ENCODE data around the gene FTSJ3. TPM values are rescaled to one million over a fixed set of nuclear protein-coding genes. Genes with fewer than 3 reads are reported as not detected.
"Not testable (repeated sequence)": the region's sequence is repeated elsewhere in the genome, so short reads cannot be mapped to it uniquely, and the experiment has no call there.

The FTSJ3 gene
- total RNA-seq, 1 experiment from 2014 or later, result 80.3 TPM

- H2BK20ac ChIP-seq (ENCODE audit: low read depth, low read length, poor library complexity, severe bottlenecking); H3K4me3 Mint-ChIP-seq; H3K27me3 ChIP-seq (ENCODE audit: insufficient read depth, low read length); H3K36me3 Mint-ChIP-seq (ENCODE audit: insufficient read depth in 1 of 3, low read depth in 3 of 3); DNase-seq; H3K4me2 ChIP-seq (ENCODE audit: insufficient read depth, insufficient read length, low read length); H2BK15ac ChIP-seq (ENCODE audit: low read depth, low read length); H2BK120ac ChIP-seq (ENCODE audit: low read depth, low read length, poor library complexity, severe bottlenecking); H3K4me1 Mint-ChIP-seq; H3K14ac ChIP-seq (ENCODE audit: insufficient read depth, low read length); H3K4ac ChIP-seq (ENCODE audit: low read depth, low read length); H4K8ac ChIP-seq (replicated peaks; ENCODE audit: insufficient read length, low read depth, low read length); H3K56ac ChIP-seq (ENCODE audit: insufficient read length, low read depth, low read length); H2BK12ac ChIP-seq (ENCODE audit: insufficient read length, low read depth, low read length); H4K91ac ChIP-seq (ENCODE audit: insufficient read length, low read depth, low read length); H3K79me2 ChIP-seq (ENCODE audit: insufficient read depth, low read length); H3K79me1 ChIP-seq (ENCODE audit: insufficient read depth, low read depth, low read length, poor library complexity, severe bottlenecking); H3K4me1 ChIP-seq (ENCODE audit: insufficient read depth, low read length); H3T11ph ChIP-seq (ENCODE audit: low read length); H4K5ac ChIP-seq (ENCODE audit: insufficient read length, low read depth, low read length); H2BK5ac ChIP-seq (ENCODE audit: insufficient read length, low read length); H2AFZ ChIP-seq (ENCODE audit: low read length); H3K9me3 Mint-ChIP-seq; H3K27ac ChIP-seq (ENCODE audit: insufficient read length, low read depth, low read length); H3K23ac ChIP-seq (ENCODE audit: insufficient read length, low read depth, low read length); H3K9me3 ChIP-seq (ENCODE audit: control insufficient read depth, low read depth, low read length); H4K20me1 ChIP-seq (ENCODE audit: control insufficient read depth, insufficient read depth, insufficient read length); H3K27me3 Mint-ChIP-seq (ENCODE audit: low read depth); H2AK5ac ChIP-seq (ENCODE audit: insufficient read length, low read length); H3K27ac Mint-ChIP-seq; H3K18ac ChIP-seq (ENCODE audit: insufficient read length, low read depth, low read length); H3K23me2 ChIP-seq (ENCODE audit: insufficient read length, low read depth, low read length, poor library complexity, severe bottlenecking); H3K9ac ChIP-seq (ENCODE audit: extremely low read depth, insufficient read length, low read length): not testable (repeated sequence)
- TF ChIP-seq CTCF (conservative IDR thresholded peaks at IDR 0.05), result peak; percentile 58; the same call in 2 of the 3 replicates
- WGBS (ENCODE audit: extremely low coverage, insufficient read length, low lambda C conversion rate), result no CpG with 5 or more reads among the region's 9 CpGs
Observed at GRCh38 chr17:63869491-63870291, 42.2 kb upstream of the FTSJ3 start.

GRCh38 chr17:63866625-63867024 lies 39.2 kb upstream of the FTSJ3 start:
- not testable (repeated sequence) for H4K91ac ChIP-seq (ENCODE audit: insufficient read length, low read depth, low read length); H3K27me3 ChIP-seq (ENCODE audit: insufficient read depth, low read length); H3K18ac ChIP-seq (ENCODE audit: insufficient read length, low read depth, low read length); H3T11ph ChIP-seq (ENCODE audit: low read length); H4K20me1 ChIP-seq (ENCODE audit: control insufficient read depth, insufficient read depth, insufficient read length); H3K14ac ChIP-seq (ENCODE audit: insufficient read depth, low read length); H2AK5ac ChIP-seq (ENCODE audit: insufficient read length, low read length); H3K36me3 Mint-ChIP-seq (ENCODE audit: insufficient read depth in 1 of 3, low read depth in 3 of 3); H3K4me1 Mint-ChIP-seq; H3K4me2 ChIP-seq (ENCODE audit: insufficient read depth, insufficient read length, low read length); H3K27me3 Mint-ChIP-seq (ENCODE audit: low read depth); H4K8ac ChIP-seq (replicated peaks; ENCODE audit: insufficient read length, low read depth, low read length); H4K5ac ChIP-seq (ENCODE audit: insufficient read length, low read depth, low read length); H2BK120ac ChIP-seq (ENCODE audit: low read depth, low read length, poor library complexity, severe bottlenecking); H2BK15ac ChIP-seq (ENCODE audit: low read depth, low read length); H2AFZ ChIP-seq (ENCODE audit: low read length); H2BK5ac ChIP-seq (ENCODE audit: insufficient read length, low read length); H3K27ac ChIP-seq (ENCODE audit: insufficient read length, low read depth, low read length); H3K56ac ChIP-seq (ENCODE audit: insufficient read length, low read depth, low read length); H3K27ac Mint-ChIP-seq; H3K23ac ChIP-seq (ENCODE audit: insufficient read length, low read depth, low read length); H3K23me2 ChIP-seq (ENCODE audit: insufficient read length, low read depth, low read length, poor library complexity, severe bottlenecking); H2BK20ac ChIP-seq (ENCODE audit: low read depth, low read length, poor library complexity, severe bottlenecking); H3K79me1 ChIP-seq (ENCODE audit: insufficient read depth, low read depth, low read length, poor library complexity, severe bottlenecking); H3K4me1 ChIP-seq (ENCODE audit: insufficient read depth, low read length); H3K9ac ChIP-seq (ENCODE audit: extremely low read depth, insufficient read length, low read length); H3K4ac ChIP-seq (ENCODE audit: low read depth, low read length); H3K9me3 ChIP-seq (ENCODE audit: control insufficient read depth, low read depth, low read length); H2BK12ac ChIP-seq (ENCODE audit: insufficient read length, low read depth, low read length); H3K9me3 Mint-ChIP-seq; H3K79me2 ChIP-seq (ENCODE audit: insufficient read depth, low read length); H3K4me3 Mint-ChIP-seq
- DNase-seq, result peak; percentile 73
- WGBS (ENCODE audit: extremely low coverage, insufficient read length, low lambda C conversion rate), result no CpG with 5 or more reads among the region's 7 CpGs
